GM12892 (cell line): ENCODE measurements around the gene OR6C6.

ENCODE experiments used
- POLR2A ChIP-seq: IDR thresholded peaks from 2 replicates; pipeline ENCODE4 v1.6.1; 2011; ENCODE audit warnings: low read depth, low read length, control low read depth
- POLR2AphosphoS5 ChIP-seq: IDR thresholded peaks from 2 replicates; pipeline ENCODE4 v1.6.1; 2011; ENCODE audit warnings: low read depth, low read length, control low read depth

- TF ChIP-seq POLR2A (no peak), POLR2AphosphoS5 (no peak)
Measured at GRCh38 chr12:55314043-55314442, 17.7 kb upstream of the OR6C6 start, which contains the start of gene OR6C1.
